ENCODE results near the gene DGAT2.

GRCh38 chr11:75725547-75726320 is 42.8 kb upstream of the DGAT2 start:
- TF ChIP-seq POLR2A (IDR thresholded peaks at IDR 0.05; ENCODE audit: extremely low read depth, insufficient read length) (no peak), CTCF (IDR thresholded peaks at IDR 0.05; ENCODE audit: low read depth, low read length) (no peak), MAX (IDR thresholded peaks at IDR 0.05; ENCODE audit: low read depth, low read length) (no peak)
